Neuronal stem cell (in vitro differentiated cells): Measurements from ENCODE around the gene LIPE.

Source experiments
- DNase-seq: peaks from one replicate; pipeline ENCODE4 v3.0.0-alpha.2; 2013; ENCODE audit warnings: low spot score
- H2AFZ ChIP-seq: one replicate; pipeline ENCODE4 v1.6.1; 2013; ENCODE audit warnings: mild to moderate bottlenecking, low read length, inconsistent platforms
- H2AK5ac ChIP-seq: 2 replicates; pipeline ENCODE4 v1.6.1; 2013; ENCODE audit warnings: low read depth, mild to moderate bottlenecking, inconsistent platforms, low read length, moderate library complexity, mixed read lengths
- H2BK120ac ChIP-seq: 2 replicates; pipeline ENCODE4 v1.6.1; 2013; ENCODE audit warnings: low read depth, mild to moderate bottlenecking, inconsistent platforms, low read length, moderate library complexity, mixed read lengths
- H2BK12ac ChIP-seq: one replicate; pipeline ENCODE4 v1.6.1; 2013; ENCODE audit warnings: low read length, inconsistent platforms
- H2BK15ac ChIP-seq: 2 replicates; pipeline ENCODE4 v1.6.1; 2013; ENCODE audit warnings: mild to moderate bottlenecking, low read length, inconsistent platforms, mixed read lengths
- H2BK5ac ChIP-seq: one replicate; pipeline ENCODE4 v1.6.1; 2013; ENCODE audit warnings: inconsistent platforms, mild to moderate bottlenecking, low read length, moderate library complexity
- H3K14ac ChIP-seq: one replicate; pipeline ENCODE4 v1.6.1; 2013; ENCODE audit warnings: low read length, inconsistent platforms
- H3K18ac ChIP-seq: 2 replicates; pipeline ENCODE4 v1.6.1; 2013; ENCODE audit warnings: low read length, inconsistent platforms
- H3K23ac ChIP-seq: 2 replicates; pipeline ENCODE4 v1.6.1; 2013; ENCODE audit warnings: low read depth, mild to moderate bottlenecking, mixed read lengths, low read length, inconsistent platforms; ENCODE audit not compliant: poor library complexity
- H3K27ac ChIP-seq: replicated peaks from 3 replicates; pipeline ENCODE4 v1.5.1; 2013; ENCODE audit warnings: low read length, inconsistent platforms
- H3K27me3 ChIP-seq, 3 experiments: 2 replicates each; pipeline ENCODE4 v1.6.1; 2013; ENCODE audit warnings: low read length in 3 of 3, mild to moderate bottlenecking in 2 of 3, inconsistent platforms in 1 of 3, low read depth in 1 of 3, mixed read lengths in 1 of 3, moderate library complexity in 1 of 3; ENCODE audit not compliant: control insufficient read depth in 3 of 3, insufficient read depth in 3 of 3
- H3K36me3 ChIP-seq, 2 donors: replicated peaks in 1 of 2; 2 replicates each; pipeline ENCODE4 v1.6.1; 2013; ENCODE audit warnings: low read length in 2 of 2; ENCODE audit not compliant: control insufficient read depth in 2 of 2, insufficient read depth in 2 of 2
- H3K4ac ChIP-seq: 2 replicates; pipeline ENCODE4 v1.6.1; 2013; ENCODE audit warnings: inconsistent platforms, mild to moderate bottlenecking, low read length, moderate library complexity
- H3K4me1 ChIP-seq, 2 donors: 1 replicate in 1 of 2; 2 replicates in 1 of 2; pipeline ENCODE4 v1.6.1; 2013; ENCODE audit warnings: low read length in 2 of 2, low read depth in 1 of 2; ENCODE audit not compliant: control insufficient read depth in 2 of 2, insufficient read depth in 1 of 2
- H3K4me2 ChIP-seq: one replicate; pipeline ENCODE4 v1.6.1; 2013; ENCODE audit warnings: mild to moderate bottlenecking, low read length, inconsistent platforms; ENCODE audit not compliant: insufficient read depth, poor library complexity, severe bottlenecking
- H3K4me3 ChIP-seq, 2 donors: 2 replicates each; pipeline ENCODE4 v1.5.1; 2013; ENCODE audit warnings: low read length in 2 of 2, mild to moderate bottlenecking in 2 of 2, inconsistent platforms in 1 of 2, moderate library complexity in 1 of 2
- H3K79me1 ChIP-seq: one replicate; pipeline ENCODE4 v1.6.1; 2013; ENCODE audit warnings: low read depth, mild to moderate bottlenecking, inconsistent platforms, low read length, moderate library complexity
- H3K9ac ChIP-seq: one replicate; pipeline ENCODE4 v1.6.1; 2013; ENCODE audit warnings: mild to moderate bottlenecking, low read depth, low read length, inconsistent platforms; ENCODE audit not compliant: poor library complexity
- H3K9me3 ChIP-seq, 2 donors: replicated peaks in 1 of 2; 2 replicates each; pipeline versions ENCODE3 to v1.6.1; 2013; ENCODE audit warnings: low read length in 2 of 2, mild to moderate bottlenecking in 2 of 2, inconsistent platforms in 1 of 2, low read depth in 1 of 2, mixed read lengths in 1 of 2, moderate library complexity in 1 of 2; ENCODE audit not compliant: control insufficient read depth in 2 of 2, insufficient read depth in 1 of 2
- H4K8ac ChIP-seq: one replicate; pipeline ENCODE4 v1.6.1; 2013; ENCODE audit warnings: low read depth, mild to moderate bottlenecking, inconsistent platforms, low read length, moderate library complexity
- H4K91ac ChIP-seq: one replicate; pipeline ENCODE4 v1.6.1; 2013; ENCODE audit warnings: low read length, low read depth, mild to moderate bottlenecking, inconsistent platforms; ENCODE audit not compliant: poor library complexity
- WGBS, 2 donors: extraction: QIAGEN DNeasy Blood & Tissue Kit; methylation state at CpG; one replicate each; pipeline ENCODE4 v1.1.7; 2013; ENCODE audit warnings: missing lambda C conversion rate in 2 of 2, mixed read lengths in 1 of 2; ENCODE audit not compliant: insufficient read length in 2 of 2, insufficient replicate concordance in 1 of 2; ENCODE audit errors: extremely low coverage in 2 of 2; 5-methylcytosine and 5-hydroxymethylcytosine counted together

Gene LIPE

DNA sequence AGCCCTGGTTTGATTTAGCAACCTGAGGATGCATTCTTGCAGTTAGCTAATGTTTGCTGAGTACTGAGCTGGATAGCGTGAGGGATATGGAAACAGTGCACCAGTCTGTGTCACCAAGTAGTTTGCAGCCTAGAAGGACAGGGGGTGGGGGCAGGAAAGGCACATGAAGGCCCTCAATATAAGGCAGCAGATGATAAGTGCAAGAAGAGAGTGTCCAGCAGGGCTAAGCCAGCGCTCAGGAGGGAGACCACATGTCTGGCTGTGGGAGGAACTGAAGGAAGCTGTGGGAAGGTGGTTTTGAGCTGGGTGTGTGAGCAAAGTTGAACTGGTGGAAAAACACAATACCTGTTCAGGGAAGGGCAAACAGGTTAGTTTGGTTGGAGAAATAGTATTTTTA, 13.9 kb upstream of the LIPE start:
- H3K4me2 ChIP-seq = no peak overlapping the region
- no peak overlapping the region for H3K18ac ChIP-seq
- H3K4me1 ChIP-seq = peaks cover 0 to 3% of the 10 kb centered on the region in 2 donors
- H2BK120ac ChIP-seq = no peak overlapping the region
- no CpG with 5 or more reads among the region's 2 CpGs for WGBS, 2 donors
- no peak overlapping the region for H3K4me3 ChIP-seq
- H3K36me3 ChIP-seq = no peaks in the 10 kb centered on the region
- H2BK5ac ChIP-seq = no peak overlapping the region
- DNase-seq = no peak
- no peak overlapping the region for H4K8ac ChIP-seq
- no peaks in the 10 kb centered on the region for H3K9me3 ChIP-seq
- no peaks in the 10 kb centered on the region for H3K27me3 ChIP-seq
- no peaks in the 10 kb centered on the region for H3K79me1 ChIP-seq
- H4K91ac ChIP-seq = peak overlapping the region; percentile 9
- no peak overlapping the region for H3K27ac ChIP-seq
- no peak overlapping the region for H2AFZ ChIP-seq
- H2BK12ac ChIP-seq = no peak overlapping the region
- no peak overlapping the region for H2BK15ac ChIP-seq
- H2AK5ac ChIP-seq = no peak overlapping the region
- peak overlapping the region; percentile 9 for H3K9ac ChIP-seq
- H3K23ac ChIP-seq = no peak overlapping the region
- H3K4ac ChIP-seq = no peak overlapping the region
- H3K14ac ChIP-seq = no peak overlapping the region

DNA sequence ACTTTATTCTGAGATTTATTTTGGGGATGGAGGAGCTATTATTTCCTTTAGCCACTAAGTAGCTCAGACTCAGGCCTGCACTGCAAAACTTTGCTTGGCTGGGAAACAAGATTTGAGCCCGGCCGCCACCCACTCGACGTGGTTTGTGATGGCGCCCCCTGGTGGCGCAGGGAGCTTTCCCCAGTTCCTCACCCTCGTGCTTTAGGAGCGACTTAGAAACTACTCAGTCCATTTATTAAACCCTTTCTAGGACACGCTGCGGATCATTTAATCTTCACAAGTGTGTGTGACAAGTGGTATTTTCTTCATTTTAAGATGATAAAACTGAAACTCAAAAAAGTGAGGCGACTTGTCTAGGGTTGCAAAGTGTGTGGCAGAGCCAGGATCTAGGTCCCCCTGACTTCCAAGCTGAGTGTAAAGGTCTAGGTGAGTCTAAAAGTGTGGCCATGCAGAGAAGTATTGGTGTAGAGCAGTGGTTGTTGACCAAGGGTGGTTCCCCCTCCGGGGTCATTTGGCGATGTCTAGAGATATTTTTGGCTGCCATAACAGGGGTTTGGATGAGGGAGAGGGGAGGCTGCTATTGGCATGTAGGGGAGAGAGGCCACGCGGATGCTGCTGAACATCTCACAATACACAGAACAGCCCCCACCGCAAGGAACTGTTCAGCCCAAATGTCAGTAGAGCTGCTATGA, 13.3 kb upstream of the LIPE start:
- no peak overlapping the region for H3K23ac ChIP-seq
- no peak overlapping the region for H3K18ac ChIP-seq
- no peak overlapping the region for H3K9ac ChIP-seq
- H3K9me3 ChIP-seq = no peaks in the 10 kb centered on the region
- no peak overlapping the region for H2BK120ac ChIP-seq
- WGBS, 2 donors = no CpG with 5 or more reads among the region's 16 CpGs
- H3K4me2 ChIP-seq = no peak overlapping the region
- peak; percentile 68 for DNase-seq
- H3K27ac ChIP-seq = no peak overlapping the region
- H4K91ac ChIP-seq = peak overlapping the region; percentile 9
- no peak overlapping the region for H2AFZ ChIP-seq
- no peak overlapping the region for H3K4me3 ChIP-seq
- no peak overlapping the region for H2BK5ac ChIP-seq
- H3K14ac ChIP-seq = no peak overlapping the region
- H2AK5ac ChIP-seq = no peak overlapping the region
- peaks cover 0 to 3% of the 10 kb centered on the region in 2 donors for H3K4me1 ChIP-seq
- H4K8ac ChIP-seq = no peak overlapping the region
- H3K79me1 ChIP-seq = no peaks in the 10 kb centered on the region
- H3K27me3 ChIP-seq = no peaks in the 10 kb centered on the region
- no peak overlapping the region for H2BK12ac ChIP-seq
- no peaks in the 10 kb centered on the region for H3K36me3 ChIP-seq
- H2BK15ac ChIP-seq = no peak overlapping the region
- no peak overlapping the region for H3K4ac ChIP-seq

DNA sequence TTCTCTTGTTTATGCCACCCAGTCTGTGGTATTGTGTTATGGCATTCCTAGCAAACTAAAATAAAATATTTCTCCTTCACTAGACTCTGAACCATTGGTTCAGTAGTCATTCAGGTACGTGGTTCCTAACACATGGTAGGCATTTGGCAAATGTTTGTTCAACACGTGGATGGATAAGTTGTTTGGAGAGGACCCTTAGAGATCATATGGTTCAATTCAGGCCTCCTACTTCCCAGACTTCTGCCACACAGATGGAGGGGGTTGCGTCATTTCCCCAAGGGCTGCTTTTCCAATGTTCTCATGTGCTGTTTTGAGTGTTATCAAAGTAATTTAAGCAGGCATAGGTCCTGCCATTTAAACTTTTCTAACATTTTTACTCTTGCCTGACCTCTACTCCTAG, 8.8 kb upstream of the LIPE start:
- Histone ChIP-seq H3K36me3 (no peaks in the 10 kb centered on the region), H3K4me2 (no peak overlapping the region)

DNA sequence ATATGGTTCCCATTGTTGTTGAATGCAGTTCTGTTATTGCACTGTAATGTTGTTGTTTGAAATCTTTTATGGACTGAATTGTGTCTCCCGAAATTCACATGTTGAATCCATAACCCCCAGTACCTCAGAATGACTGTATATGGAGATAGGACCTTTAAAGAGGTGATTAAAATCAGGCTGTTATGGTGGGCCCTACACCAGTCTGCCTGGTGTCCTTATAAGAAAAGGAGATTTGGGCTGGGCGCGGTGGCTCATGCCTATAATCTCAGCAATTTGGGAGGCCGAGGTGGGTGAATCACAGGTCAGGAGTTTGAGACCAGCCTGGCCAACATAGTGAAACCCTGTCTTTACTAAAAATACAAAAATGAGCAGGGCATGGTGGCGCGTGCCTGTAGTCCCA, 8.1 kb upstream of the LIPE start:
- Histone ChIP-seq H3K18ac (no peak overlapping the region), H2BK15ac (no peak overlapping the region), H3K4me1 (peaks cover 2 to 6% of the 10 kb centered on the region in 2 donors), H2AK5ac (no peak overlapping the region), H4K91ac (no peak overlapping the region), H4K8ac (no peak overlapping the region), H3K4me2 (no peak overlapping the region), H3K14ac (no peak overlapping the region), H3K23ac (no peak overlapping the region), H2BK120ac (no peak overlapping the region), H3K27me3 (no peaks in the 10 kb centered on the region), H3K79me1 (no peaks in the 10 kb centered on the region), H3K4me3 (no peak overlapping the region), H3K9ac (no peak overlapping the region), H2BK5ac (no peak overlapping the region), H3K4ac (no peak overlapping the region), H3K9me3 (no peaks in the 10 kb centered on the region), H2AFZ (no peak overlapping the region), H3K36me3 (no peaks in the 10 kb centered on the region), H3K27ac (no peak overlapping the region), H2BK12ac (no peak overlapping the region)
- no CpG with 5 or more reads among the region's 6 CpGs for WGBS, 2 donors
- DNase-seq = no peak

More for the DNA sequence above, 8.8 kb upstream of the LIPE start:
- H2BK15ac ChIP-seq = no peak overlapping the region
- H2BK5ac ChIP-seq = no peak overlapping the region
- H3K18ac ChIP-seq = no peak overlapping the region
- H4K91ac ChIP-seq = no peak overlapping the region
- H3K4ac ChIP-seq = no peak overlapping the region
- no peak overlapping the region for H3K4me3 ChIP-seq
- DNase-seq = no peak
- H3K27ac ChIP-seq = no peak overlapping the region
- H2AK5ac ChIP-seq = no peak overlapping the region
- no peak overlapping the region for H3K14ac ChIP-seq
- H2BK120ac ChIP-seq = no peak overlapping the region
- peaks cover 2 to 6% of the 10 kb centered on the region in 2 donors for H3K4me1 ChIP-seq
- H3K27me3 ChIP-seq = no peaks in the 10 kb centered on the region
- WGBS, 2 donors = no CpG with 5 or more reads among the region's 3 CpGs
- no peak overlapping the region for H2AFZ ChIP-seq
- H2BK12ac ChIP-seq = no peak overlapping the region
- H3K9ac ChIP-seq = no peak overlapping the region
- no peaks in the 10 kb centered on the region for H3K79me1 ChIP-seq
- no peak overlapping the region for H3K23ac ChIP-seq
- no peak overlapping the region for H4K8ac ChIP-seq
- H3K9me3 ChIP-seq = no peaks in the 10 kb centered on the region
